Measurements from ENCODE around the gene ASTN2. TPM values are rescaled to one million over a fixed set of nuclear protein-coding genes. Genes with fewer than 3 reads are reported as not detected.

The ASTN2 gene
- polyA plus RNA-seq, 2 of the 4 experiments (the other 2 are of a cell fraction) = 5.8 to 11.6 TPM

- H3K4me3 ChIP-seq = no peak overlapping the region
- DNase-seq (ENCODE audit: low read depth in 1 of 2, low spot score in 1 of 2) (peak; percentile 50 to 51), FAIRE-seq (no peak), ATAC-seq (peak; percentile 46 to 81; a peak in 4 of 6 replicates)
- H3K4me2 ChIP-seq = no peak overlapping the region
- TF ChIP-seq, protein P1, sequence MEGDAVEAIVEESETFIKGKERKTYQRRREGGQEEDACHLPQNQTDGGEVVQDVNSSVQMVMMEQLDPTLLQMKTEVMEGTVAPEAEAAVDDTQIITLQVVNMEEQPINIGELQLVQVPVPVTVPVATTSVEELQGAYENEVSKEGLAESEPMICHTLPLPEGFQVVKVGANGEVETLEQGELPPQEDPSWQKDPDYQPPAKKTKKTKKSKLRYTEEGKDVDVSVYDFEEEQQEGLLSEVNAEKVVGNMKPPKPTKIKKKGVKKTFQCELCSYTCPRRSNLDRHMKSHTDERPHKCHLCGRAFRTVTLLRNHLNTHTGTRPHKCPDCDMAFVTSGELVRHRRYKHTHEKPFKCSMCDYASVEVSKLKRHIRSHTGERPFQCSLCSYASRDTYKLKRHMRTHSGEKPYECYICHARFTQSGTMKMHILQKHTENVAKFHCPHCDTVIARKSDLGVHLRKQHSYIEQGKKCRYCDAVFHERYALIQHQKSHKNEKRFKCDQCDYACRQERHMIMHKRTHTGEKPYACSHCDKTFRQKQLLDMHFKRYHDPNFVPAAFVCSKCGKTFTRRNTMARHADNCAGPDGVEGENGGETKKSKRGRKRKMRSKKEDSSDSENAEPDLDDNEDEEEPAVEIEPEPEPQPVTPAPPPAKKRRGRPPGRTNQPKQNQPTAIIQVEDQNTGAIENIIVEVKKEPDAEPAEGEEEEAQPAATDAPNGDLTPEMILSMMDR (IDR thresholded peaks at IDR 0.05) = peak; percentile 43; the same call in 2 of the 3 replicates
- TF ChIP-seq HDAC2 (IDR thresholded peaks at IDR 0.05) (no peak), SMC3 (IDR thresholded peaks at IDR 0.05) (0 out of 3 replicates have a peak, but pooled peaks have one; percentile 18), RAD21 (conservative IDR thresholded peaks at IDR 0.05 in 1 of 2, IDR thresholded peaks at IDR 0.05 in 1 of 2) (peak; percentile 27 to 59; a peak in 4 of 5 replicates)
- no peaks in the 10 kb centered on the region for H3K9me3 ChIP-seq
- H3K4me1 ChIP-seq = peaks cover 13% of the 10 kb centered on the region
- POLR2A ChIA-PET = interaction anchor here (0.7 kb wide), 1 partner anchor 818 kb away, joined by 3 read pairs; no protein-coding TSS in a partner anchor
- WGBS (ENCODE audit: missing lambda C conversion rate) = 0% methylated on average over 4 of the region's 4 CpGs
- CTCF ChIA-PET = interaction anchor here (0.7 to 4.0 kb wide), 6 partner anchors 9 to 683 kb away, joined by 3 to 15 read pairs (median 3); no protein-coding TSS in a partner anchor
- H3K27ac ChIP-seq = no peak overlapping the region
These were observed 3.3 kb downstream of the ASTN2 start for GRCh38 chr9:117411547-117411946.

DNA sequence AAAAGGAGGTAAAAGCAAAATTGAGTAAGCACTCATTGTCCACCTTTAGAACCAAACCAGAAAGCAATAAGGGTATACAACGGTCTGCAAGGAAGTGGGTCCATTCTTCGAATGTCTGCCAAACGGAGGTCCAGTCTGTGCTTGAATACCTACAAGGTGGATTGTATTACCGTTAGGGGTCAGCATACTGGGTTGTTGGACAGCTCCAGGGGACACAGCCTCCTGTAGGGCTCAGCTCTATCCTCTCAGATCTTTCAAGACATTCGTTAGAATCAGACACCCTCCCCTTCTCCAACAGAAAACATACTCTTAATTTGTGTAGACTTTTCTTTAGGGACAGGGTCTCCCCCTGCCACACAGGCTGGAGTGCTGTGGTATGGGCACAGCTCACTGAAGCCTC lies 5.5 kb downstream of the ASTN2 start:
- WGBS (ENCODE audit: missing lambda C conversion rate) = 14% methylated on average over 5 of the region's 5 CpGs
- Histone ChIP-seq H3K4me1 (peaks cover 13% of the 10 kb centered on the region), H3K9me3 (no peaks in the 10 kb centered on the region), H3K4me3 (no peak overlapping the region), H3K4me2 (no peak overlapping the region), H3K27ac (no peak overlapping the region)
- TF ChIP-seq NPAS2 (CRISPR knock-in tag; IDR thresholded peaks at IDR 0.05; ENCODE audit: borderline replicate concordance) = no peak
- TF ChIP-seq, protein P2, sequence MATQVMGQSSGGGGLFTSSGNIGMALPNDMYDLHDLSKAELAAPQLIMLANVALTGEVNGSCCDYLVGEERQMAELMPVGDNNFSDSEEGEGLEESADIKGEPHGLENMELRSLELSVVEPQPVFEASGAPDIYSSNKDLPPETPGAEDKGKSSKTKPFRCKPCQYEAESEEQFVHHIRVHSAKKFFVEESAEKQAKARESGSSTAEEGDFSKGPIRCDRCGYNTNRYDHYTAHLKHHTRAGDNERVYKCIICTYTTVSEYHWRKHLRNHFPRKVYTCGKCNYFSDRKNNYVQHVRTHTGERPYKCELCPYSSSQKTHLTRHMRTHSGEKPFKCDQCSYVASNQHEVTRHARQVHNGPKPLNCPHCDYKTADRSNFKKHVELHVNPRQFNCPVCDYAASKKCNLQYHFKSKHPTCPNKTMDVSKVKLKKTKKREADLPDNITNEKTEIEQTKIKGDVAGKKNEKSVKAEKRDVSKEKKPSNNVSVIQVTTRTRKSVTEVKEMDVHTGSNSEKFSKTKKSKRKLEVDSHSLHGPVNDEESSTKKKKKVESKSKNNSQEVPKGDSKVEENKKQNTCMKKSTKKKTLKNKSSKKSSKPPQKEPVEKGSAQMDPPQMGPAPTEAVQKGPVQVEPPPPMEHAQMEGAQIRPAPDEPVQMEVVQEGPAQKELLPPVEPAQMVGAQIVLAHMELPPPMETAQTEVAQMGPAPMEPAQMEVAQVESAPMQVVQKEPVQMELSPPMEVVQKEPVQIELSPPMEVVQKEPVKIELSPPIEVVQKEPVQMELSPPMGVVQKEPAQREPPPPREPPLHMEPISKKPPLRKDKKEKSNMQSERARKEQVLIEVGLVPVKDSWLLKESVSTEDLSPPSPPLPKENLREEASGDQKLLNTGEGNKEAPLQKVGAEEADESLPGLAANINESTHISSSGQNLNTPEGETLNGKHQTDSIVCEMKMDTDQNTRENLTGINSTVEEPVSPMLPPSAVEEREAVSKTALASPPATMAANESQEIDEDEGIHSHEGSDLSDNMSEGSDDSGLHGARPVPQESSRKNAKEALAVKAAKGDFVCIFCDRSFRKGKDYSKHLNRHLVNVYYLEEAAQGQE (IDR thresholded peaks at IDR 0.05) = peak; percentile 45; the same call in 1 of the 2 replicates
- FAIRE-seq (no peak), ATAC-seq (no peak), DNase-seq (ENCODE audit: low read depth in 1 of 2, low spot score in 1 of 2) (no peak)
- POLR2A ChIA-PET = no interaction called here
- CTCF ChIA-PET = interaction anchor here (0.6 to 3.4 kb wide), 4 partner anchors 11 to 167 kb away, joined by 3 to 15 read pairs (median 5); no protein-coding TSS in a partner anchor

DNA sequence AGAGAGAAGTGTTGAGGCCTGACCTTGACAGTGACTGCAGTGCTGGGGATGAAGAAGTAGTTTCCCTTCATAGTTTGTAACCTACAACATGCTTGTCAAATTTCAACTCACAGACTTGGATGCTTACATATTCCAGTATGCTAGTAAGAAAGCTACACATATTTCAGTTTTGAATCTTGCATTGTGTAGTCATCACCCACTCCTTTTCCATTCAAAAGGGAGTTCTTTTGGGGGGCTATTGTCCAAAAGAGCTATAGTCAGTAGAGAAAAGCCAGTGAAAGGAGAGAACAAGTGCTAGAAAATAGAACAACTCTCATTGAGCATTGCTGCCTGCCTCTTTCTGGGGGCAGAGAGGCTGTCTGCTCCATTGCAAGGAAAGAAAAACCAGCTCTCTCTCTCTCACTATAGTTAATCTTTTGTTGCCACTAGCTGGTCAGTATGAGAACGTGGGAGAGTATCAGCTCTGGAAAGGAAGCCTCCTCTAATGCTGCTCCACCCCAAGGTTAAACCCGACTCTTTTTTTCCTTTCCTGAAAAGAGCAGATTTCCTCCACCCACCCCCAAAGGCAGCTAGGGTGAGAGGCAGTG lies 7.3 kb downstream of the ASTN2 start:
- no peak overlapping the region for H3K4me3 ChIP-seq
- no peaks in the 10 kb centered on the region for H3K9me3 ChIP-seq
- no peaks in the 10 kb centered on the region for H3K4me1 ChIP-seq
- no peak overlapping the region for H3K4me2 ChIP-seq
- WGBS (ENCODE audit: missing lambda C conversion rate) = 0% methylated on average over 2 of the region's 2 CpGs
- FAIRE-seq (no peak), ATAC-seq (no peak), DNase-seq (ENCODE audit: low read depth in 1 of 2, low spot score in 1 of 2) (no peak)
- ChIA-PET POLR2A (no interaction called here), CTCF (interaction anchor here (0.6 kb wide), 1 partner anchor 423 kb away, joined by 3 read pairs; no protein-coding TSS in a partner anchor)
- no peak for TF ChIP-seq BHLHE40 (IDR thresholded peaks at IDR 0.05; ENCODE audit: low read depth, low read length)
- TF ChIP-seq HEYL (CRISPR knock-in tag; IDR thresholded peaks at IDR 0.05) = no peak
- TF ChIP-seq JUNB (IDR thresholded peaks at IDR 0.05) = no peak
- no peak for TF ChIP-seq CBX2 (IDR thresholded peaks at IDR 0.05; ENCODE audit: borderline replicate concordance, low read depth)
- TF ChIP-seq, protein P2 (IDR thresholded peaks at IDR 0.05) = no peak
- TF ChIP-seq ZNF302 (CRISPR knock-in tag; IDR thresholded peaks at IDR 0.05) = no peak
- no peak for TF ChIP-seq CEBPB (IDR thresholded peaks at IDR 0.05)
- no peak overlapping the region for H3K27ac ChIP-seq
